DMS79 (cell line): ENCODE measurements around the gene B3GNT7.
"Not testable (repeated sequence)": the region's sequence is repeated elsewhere in the genome, so short reads cannot be mapped to it uniquely, and the experiment has no call there.

ENCODE experiments used
- DNase-seq: peaks from one replicate; lab custom pipeline; 2025; lab: John Stamatoyannopoulos, UW

The B3GNT7 gene

GRCh38 chr2:231395188-231396057, at the start of gene B3GNT7:
Gene B3GNT7 (plus strand): TSS chr2:231395710. CDS start chr2:231395804, 94 bp downstream.
- no peak for DNase-seq

GRCh38 chr2:231347081-231347480, 48.4 kb upstream of the B3GNT7 start:
- no peak for DNase-seq

DNA sequence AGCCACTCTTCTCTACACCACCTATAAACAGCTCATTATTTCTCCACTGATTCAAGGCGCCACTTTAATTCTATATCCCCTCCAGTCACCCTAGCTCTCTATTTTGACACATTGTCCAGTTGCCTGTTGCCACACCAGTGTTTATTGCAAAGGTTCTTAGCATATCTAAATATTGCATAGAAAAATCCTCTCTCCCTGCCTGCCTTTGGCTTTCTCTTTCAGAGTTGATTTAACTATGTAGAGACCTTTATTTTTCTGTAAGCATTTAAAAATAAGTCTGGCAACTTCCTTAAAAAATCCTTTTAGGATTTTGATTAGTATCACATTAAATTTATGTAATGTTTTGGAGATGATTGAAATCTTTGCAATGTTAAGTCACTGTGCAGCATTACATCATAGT, 47.9 kb upstream of the B3GNT7 start:
- no peak for DNase-seq

DNA sequence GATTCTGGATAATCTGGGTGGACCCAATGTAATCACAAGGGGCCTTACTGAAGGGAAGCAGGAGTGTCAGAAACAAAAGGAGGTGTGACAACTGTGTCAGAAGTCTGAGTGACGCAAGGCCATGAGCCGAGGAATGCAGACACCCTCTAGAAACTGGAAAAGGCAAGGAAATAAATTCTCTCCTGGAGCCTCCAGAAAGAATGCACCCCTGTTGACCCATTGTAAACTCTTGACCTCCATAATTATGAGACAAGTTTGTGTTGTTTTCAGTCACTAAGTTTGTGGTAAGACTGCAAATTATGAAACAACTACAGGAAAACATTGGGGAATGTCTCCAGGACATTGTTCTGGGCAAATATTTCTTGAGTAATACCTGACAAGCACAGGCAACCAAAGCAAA, 47.3 kb upstream of the B3GNT7 start:
- DNase-seq, result no peak

DNA sequence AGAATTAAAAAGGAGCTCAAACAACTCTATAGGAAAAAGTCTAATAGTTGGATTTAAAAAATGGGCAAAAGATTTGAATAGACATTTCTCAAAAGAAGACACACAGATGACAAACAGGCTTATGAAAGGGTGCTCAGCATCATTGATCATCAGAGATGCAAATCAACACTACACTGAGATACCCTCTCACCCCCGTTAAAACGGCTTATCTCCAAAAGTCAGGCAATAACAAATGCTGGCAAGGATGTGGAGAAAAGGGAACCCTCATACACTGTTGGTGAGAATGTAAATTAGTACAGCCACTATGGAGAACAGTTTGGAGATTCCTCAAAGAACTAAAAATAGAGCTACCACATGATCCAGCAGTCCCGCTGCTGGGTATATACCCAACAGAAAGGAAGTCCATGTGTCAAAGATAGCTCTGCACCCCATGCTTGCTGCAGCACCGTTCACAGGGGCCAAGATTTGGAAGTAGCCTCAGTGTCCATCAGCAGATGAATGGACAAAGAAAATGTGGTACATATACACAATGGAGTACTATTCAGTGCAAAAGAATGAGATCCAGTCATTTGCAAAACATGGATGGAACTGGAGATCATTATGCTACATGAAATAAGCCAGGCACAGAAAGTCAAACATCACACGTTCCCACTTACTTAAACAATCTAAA, 46.7 kb upstream of the B3GNT7 start:
- no peak for DNase-seq

- DNase-seq, result not testable (repeated sequence)
Observed at GRCh38 chr2:231349374-231349735, 46.2 kb upstream of the B3GNT7 start.

DNA sequence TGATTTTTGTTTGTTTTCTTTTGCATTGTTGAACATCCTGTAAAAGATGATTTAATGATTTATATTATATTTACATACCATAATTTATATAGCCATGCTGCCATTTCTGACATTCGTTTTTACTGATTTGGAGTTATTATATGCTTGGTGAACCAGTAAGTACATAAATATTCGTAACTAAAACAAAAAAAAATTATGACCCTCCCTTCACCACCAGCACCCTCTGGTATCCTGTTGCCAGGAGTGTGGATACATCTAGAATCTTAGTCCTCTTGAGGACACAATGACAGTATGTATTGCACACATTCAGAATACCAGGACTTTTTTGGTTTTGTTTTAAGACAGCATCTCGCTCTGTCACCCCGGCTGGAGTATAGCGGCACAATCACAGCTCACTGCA, 43.9 kb upstream of the B3GNT7 start:
- no peak for DNase-seq

GRCh38 chr2:231353469-231353868, 42.0 kb upstream of the B3GNT7 start:
- no peak for DNase-seq

DNA sequence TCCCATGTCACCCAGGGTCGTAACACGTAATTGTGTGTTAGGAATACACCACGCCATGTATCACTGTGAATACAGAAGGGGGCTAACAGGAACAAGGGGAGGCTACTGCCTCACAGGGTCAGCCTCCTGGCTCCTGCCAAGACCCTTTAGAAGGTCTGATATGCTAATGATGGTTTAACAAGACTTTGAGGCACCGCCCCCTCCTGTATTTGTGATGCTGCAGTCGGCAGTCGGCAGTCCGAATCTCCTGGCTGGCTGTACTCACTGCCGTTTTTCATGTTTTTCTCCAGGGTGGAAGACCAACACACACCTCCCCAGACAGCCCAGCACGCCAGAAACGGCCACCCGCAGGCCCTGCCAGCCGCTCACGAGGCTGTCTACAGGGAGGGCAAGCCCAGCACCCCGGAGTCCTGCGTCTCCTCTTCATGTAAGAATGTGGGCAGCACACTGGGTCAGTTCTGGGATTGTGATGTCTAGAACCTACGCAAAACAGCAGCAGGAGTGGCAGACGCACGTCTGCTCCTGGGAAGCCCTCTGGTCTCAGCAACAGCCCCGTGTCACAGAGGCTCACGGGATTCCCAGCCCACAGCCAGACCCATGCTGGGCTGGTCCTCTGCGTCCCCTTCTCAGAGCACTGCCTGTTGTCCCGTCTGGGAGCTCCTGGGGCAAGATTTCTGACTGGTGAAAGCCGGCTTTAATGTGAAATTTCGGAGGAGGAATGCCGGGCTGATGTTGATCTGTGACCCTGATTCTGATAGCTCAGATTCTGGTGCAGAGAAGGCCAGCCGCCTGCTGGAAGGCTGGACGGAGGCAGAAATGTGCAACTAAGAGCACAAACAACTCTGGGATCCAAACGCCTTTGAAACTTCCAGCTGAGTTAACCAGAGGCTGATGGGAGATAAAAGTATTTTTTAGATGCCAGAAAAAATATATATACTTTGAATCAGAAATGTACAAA, 39.7 kb upstream of the B3GNT7 start:
- DNase-seq, result no peak

DNA sequence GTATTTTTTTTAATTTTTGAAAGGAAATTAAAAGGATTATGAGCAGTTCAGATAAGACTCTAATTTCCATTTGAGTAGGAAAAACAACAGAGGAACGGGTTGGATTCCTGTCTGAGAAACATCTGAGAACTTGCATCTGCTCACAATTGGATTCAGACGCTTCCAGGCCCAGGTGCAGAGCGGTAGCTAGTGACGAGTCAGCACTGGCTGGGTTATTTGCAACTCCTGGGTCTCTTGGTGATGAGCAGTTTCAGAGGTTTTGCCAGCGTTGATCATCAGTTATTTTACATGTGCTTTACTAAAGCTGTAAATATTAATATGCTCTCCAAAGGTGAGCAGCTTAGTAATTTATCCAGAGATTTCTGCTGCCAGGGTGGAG, 39.1 kb upstream of the B3GNT7 start:
- DNase-seq, result no peak

DNA sequence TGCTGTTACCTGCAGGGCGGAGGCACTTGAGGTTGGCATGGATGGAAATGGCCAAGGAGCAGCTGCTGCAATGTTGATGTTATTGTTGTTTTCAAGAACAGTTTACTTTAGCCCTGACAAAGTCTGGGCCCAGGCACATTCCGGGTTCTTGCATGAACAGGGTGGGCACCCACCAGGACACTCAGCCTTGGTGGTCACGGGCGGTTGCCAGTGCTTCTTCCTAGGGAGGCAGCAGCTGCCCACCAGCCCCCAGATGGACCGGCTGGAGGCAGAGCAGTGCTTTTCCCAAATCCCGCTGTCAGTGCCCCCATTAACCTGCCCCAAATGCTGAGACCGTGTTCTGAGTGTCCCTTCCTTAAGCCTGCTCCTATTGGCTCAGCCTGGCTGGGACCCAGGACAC, 38.5 kb upstream of the B3GNT7 start:
- no peak for DNase-seq

DNA sequence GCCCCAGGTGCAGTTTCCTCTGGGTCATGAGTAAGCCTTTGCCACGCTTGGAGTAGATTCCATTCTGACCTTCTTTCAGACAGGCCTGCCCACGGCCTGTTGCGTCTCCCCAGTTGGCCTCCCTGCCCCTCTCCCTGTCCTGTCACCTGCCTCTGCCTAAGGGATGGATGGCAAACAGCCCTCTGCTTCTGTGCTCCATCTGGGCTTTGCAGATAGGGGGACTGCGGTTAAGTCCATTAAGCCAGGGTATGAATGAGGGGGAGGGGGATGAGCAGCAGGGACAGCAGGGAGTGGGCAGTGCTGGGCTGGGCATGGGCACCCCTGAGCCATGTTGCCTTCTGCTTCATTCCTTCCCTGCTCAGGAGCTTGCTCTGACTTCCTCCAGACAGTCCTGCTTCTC, 37.6 kb upstream of the B3GNT7 start:
- DNase-seq, result no peak

DNA sequence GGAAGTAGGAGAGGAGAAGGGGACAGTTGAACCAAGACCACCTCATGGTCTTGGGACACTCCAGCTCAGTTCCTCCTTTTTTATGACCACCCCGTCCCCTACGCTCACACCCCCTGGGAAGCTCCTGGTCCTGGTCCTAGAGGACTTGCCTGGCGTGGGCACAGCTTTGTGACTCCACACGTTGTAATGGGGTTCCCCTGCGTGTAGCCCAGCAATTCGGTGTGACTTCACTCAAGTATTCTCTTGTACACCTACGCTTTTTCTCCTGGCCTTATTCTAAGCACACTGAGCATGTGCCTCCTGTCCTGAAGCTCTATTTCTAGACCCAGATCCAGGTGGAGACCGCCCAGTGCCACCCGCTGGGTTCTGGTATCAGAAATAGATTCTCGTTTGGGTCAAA, 36.1 kb upstream of the B3GNT7 start:
- DNase-seq, result no peak

- no peak for DNase-seq
Observed at GRCh38 chr2:231359948-231360347, 35.6 kb upstream of the B3GNT7 start.

GRCh38 chr2:231360401-231360800, 35.1 kb upstream of the B3GNT7 start:
- no peak for DNase-seq

- no peak for DNase-seq
Observed at GRCh38 chr2:231360881-231361371, 34.6 kb upstream of the B3GNT7 start.

- DNase-seq, result no peak
Observed at GRCh38 chr2:231361701-231362554, 33.6 kb upstream of the B3GNT7 start.

GRCh38 chr2:231362555-231363184, 32.8 kb upstream of the B3GNT7 start:
- no peak for DNase-seq

DNA sequence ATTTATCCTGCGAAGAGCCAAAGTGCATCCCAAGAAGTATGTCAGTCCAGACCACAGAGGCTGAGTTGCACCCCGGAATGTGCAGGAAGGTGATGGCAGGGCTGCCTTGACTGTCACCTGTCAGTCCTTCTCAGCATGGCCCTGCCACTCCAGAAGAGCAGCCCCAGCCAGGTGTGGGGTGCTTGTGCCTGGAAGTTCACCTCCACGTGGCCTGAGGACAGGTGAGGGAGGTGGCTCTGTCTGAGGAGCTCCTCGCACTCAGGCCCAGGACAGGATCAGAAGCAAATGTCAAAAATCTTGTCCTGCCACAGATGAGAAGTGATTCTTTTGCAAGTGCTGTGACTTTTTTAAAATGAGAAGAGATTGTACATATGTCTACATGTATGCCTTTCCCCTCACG, 31.4 kb upstream of the B3GNT7 start:
- DNase-seq, result no peak

- DNase-seq, result no peak
Observed at GRCh38 chr2:231364961-231365810, 30.3 kb upstream of the B3GNT7 start.
